ENCODE measurements around the gene SMIM45.

Gene SMIM45

GRCh38 chr22:41916745-41917358 is 35.1 kb upstream of the SMIM45 start:
- TF ChIP-seq CTCF (IDR thresholded peaks at IDR 0.05), result no peak
- peaks cover 77% of the 10 kb centered on the region for H3K4me1 Mint-ChIP-seq
- POLR2A ChIA-PET, result interaction anchor here (0.6 to 14.7 kb wide), 10 partner anchors 9 to 228 kb away, joined by 3 to 1414 read pairs (median 5); partner anchors contain the start of genes CENPM, SNU13, SREBF2 and TNFRSF13C
- CTCF ChIA-PET, result interaction anchor here (1.1 to 2.0 kb wide), 4 partner anchors 9 to 24 kb away, joined by 3 to 10 read pairs (median 8); no protein-coding TSS in a partner anchor
- H3K9me3 Mint-ChIP-seq, result no peaks in the 10 kb centered on the region
- DNase-seq, result no peak
- H3K27me3 Mint-ChIP-seq, result peaks cover 10% of the 10 kb centered on the region
- peak overlapping the region; percentile 47 for H3K27ac Mint-ChIP-seq
- H3K4me3 Mint-ChIP-seq, result peak overlapping the region; percentile 15
- peaks cover 3% of the 10 kb centered on the region for H3K36me3 Mint-ChIP-seq (ENCODE audit: low read depth)
- ATAC-seq (ENCODE audit: low read depth), result no peak
- intact Hi-C loops (cut with micrococcal nuclease), result no loop called here

GRCh38 chr22:41917375-41917902 is 34.5 kb upstream of the SMIM45 start:
- Mint-ChIP-seq H3K9me3 (no peaks in the 10 kb centered on the region), H3K4me1 (peaks cover 79% of the 10 kb centered on the region), H3K36me3 (ENCODE audit: low read depth) (peaks cover 9% of the 10 kb centered on the region), H3K4me3 (no peak overlapping the region), H3K27me3 (peaks cover 9% of the 10 kb centered on the region), H3K27ac (peak overlapping the region; percentile 24)
- POLR2A ChIA-PET, result interaction anchor here (0.5 to 14.7 kb wide), 8 partner anchors 8 to 229 kb away, joined by 3 to 1414 read pairs (median 6); partner anchors contain the start of genes CENPM, SNU13, SREBF2 and TNFRSF13C
- intact Hi-C loops (cut with micrococcal nuclease), result no loop called here
- DNase-seq, result no peak
- ATAC-seq (ENCODE audit: low read depth), result no peak
- CTCF ChIA-PET, result interaction anchor here (1.3 to 11.8 kb wide), 3 partner anchors 20 to 23 kb away, joined by 7 to 258 read pairs (median 10); no protein-coding TSS in a partner anchor
- TF ChIP-seq CTCF (IDR thresholded peaks at IDR 0.05), result no peak

- CTCF ChIA-PET, result interaction anchor here (11.8 kb wide), 1 partner anchor 19 kb away, joined by 258 read pairs; no protein-coding TSS in a partner anchor
- Mint-ChIP-seq H3K9me3 (no peaks in the 10 kb centered on the region), H3K27me3 (peaks cover 2% of the 10 kb centered on the region), H3K4me1 (peaks cover 78% of the 10 kb centered on the region), H3K36me3 (ENCODE audit: low read depth) (peaks cover 14% of the 10 kb centered on the region), H3K4me3 (peak overlapping the region; percentile 82), H3K27ac (peak overlapping the region; percentile 94)
- POLR2A ChIA-PET, result interaction anchor here (0.5 to 14.7 kb wide), 12 partner anchors 8 to 683 kb away, joined by 3 to 1414 read pairs (median 5); partner anchors contain the start of genes CCDC134, CENPM, SNU13 and SREBF2
- TF ChIP-seq CTCF (IDR thresholded peaks at IDR 0.05), result no peak
- no peak for DNase-seq
- no peak for ATAC-seq (ENCODE audit: low read depth)
- intact Hi-C loops (cut with micrococcal nuclease), result no loop called here
Measured at GRCh38 chr22:41917903-41918791, 33.8 kb upstream of the SMIM45 start.

- Mint-ChIP-seq H3K36me3 (ENCODE audit: low read depth) (peaks cover 26% of the 10 kb centered on the region), H3K4me3 (peak overlapping the region; percentile 82), H3K27me3 (no peaks in the 10 kb centered on the region), H3K4me1 (peaks cover 88% of the 10 kb centered on the region), H3K9me3 (no peaks in the 10 kb centered on the region), H3K27ac (peak overlapping the region; percentile 94)
- peak; percentile 82 for DNase-seq
- no peak for TF ChIP-seq CTCF (IDR thresholded peaks at IDR 0.05)
- ChIA-PET CTCF (interaction anchor here (11.8 kb wide), 1 partner anchor 18 kb away, joined by 258 read pairs; no protein-coding TSS in a partner anchor), POLR2A (interaction anchor here (0.5 to 14.7 kb wide), 23 partner anchors 10 to 735 kb away, joined by 3 to 1414 read pairs (median 5); partner anchors contain the start of genes CCDC134, CENPM, SMDT1 and SNU13)
- peak; percentile 53 for ATAC-seq (ENCODE audit: low read depth)
- intact Hi-C loops (cut with micrococcal nuclease), result loop anchor here (1.0 kb wide), 2 partner anchors 17 to 21 kb away; no protein-coding TSS in a partner anchor
Measured at GRCh38 chr22:41919357-41920224, 32.4 kb upstream of the SMIM45 start.
